ENCODE data around the gene SIGLEC11.
"Not testable (repeated sequence)": the region's sequence is repeated elsewhere in the genome, so short reads cannot be mapped to it uniquely, and the experiment has no call there.

Gene SIGLEC11

DNA sequence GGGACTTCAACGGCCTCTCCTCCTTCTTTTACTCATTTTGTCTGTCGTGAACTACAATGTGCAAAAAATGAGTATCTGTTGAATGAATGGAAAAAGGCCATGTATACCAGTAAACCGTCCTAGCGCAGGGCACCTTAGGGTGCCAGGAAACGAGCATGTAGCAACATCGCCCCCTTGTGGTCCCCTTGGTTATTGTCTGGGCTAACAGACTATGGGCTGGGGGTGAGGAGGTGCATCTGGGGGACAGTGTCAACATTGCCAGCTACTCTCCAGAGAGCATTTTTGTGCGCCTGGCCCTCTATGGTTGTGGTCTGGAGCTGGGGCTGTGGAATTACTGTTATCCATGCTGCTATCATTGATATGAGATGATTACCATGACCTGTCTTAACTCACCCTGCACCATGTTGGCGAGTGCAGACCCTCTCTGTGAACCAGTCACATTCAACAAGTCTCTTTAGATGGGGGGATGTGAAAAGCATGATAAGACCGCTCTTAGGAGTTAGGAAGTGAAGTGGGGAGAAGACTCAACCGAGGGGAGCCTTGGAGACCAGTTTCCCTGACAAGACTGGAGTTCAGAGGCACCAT is 22.8 kb upstream of the SIGLEC11 start:
- peak in 1 of 2 donors; percentile 64 for DNase-seq (ENCODE audit: extremely low read depth in 1 of 2, low read depth in 1 of 2)

- no peak for DNase-seq (ENCODE audit: extremely low read depth in 1 of 2, low read depth in 1 of 2)
Observed at GRCh38 chr19:49981603-49982593, 20.9 kb upstream of the SIGLEC11 start.

- no peak for DNase-seq (ENCODE audit: extremely low read depth in 1 of 2, low read depth in 1 of 2)
Observed at GRCh38 chr19:49978324-49978723, 17.4 kb upstream of the SIGLEC11 start.

DNA sequence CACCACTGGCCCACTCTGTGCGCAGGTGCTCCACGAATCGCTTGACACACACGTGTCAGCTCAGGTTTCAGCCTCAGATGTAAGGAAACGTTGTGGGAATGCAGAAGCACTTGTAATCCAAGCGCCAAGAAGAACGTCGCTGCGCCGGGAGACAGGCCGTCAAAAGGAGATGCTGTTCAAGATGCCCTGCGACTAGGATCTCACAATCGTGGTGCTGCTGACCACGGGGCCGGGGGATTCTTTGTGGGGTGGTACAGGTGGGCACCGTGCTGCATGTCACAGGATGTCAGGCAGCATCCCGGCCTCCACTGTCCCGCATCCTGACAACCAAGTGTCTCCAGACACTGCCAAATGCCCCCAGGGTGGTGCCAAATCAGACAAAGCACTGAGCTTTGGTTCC is 16.9 kb upstream of the SIGLEC11 start:
- DNase-seq (ENCODE audit: extremely low read depth in 1 of 2, low read depth in 1 of 2) = no peak

DNA sequence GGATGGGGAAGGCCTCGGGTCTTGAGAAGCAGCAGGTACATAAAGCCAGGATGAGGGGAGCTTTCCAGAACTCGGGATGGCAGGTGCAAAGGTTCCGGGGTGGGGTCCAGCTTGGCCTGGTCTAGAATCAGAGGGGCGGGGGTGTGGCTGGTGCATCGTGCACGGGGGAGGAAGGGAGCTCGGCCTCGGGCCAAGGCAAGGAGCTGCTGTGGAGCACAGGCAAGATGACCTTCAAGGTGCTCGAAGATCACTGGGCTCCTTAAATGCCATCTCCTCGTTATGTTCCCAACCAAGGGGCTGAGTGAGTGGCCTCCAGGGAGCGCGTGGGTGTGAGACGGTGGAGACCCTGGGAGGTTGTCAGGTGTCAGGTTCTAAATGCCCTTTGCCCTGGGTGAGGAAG is 16.1 kb upstream of the SIGLEC11 start:
- DNase-seq (ENCODE audit: extremely low read depth in 1 of 2, low read depth in 1 of 2) = no peak

- DNase-seq (ENCODE audit: extremely low read depth in 1 of 2, low read depth in 1 of 2) = no peak
Observed at GRCh38 chr19:49976496-49976895, 15.5 kb upstream of the SIGLEC11 start.

- no peak for DNase-seq (ENCODE audit: extremely low read depth in 1 of 2, low read depth in 1 of 2)
Observed at GRCh38 chr19:49975051-49975450, 14.1 kb upstream of the SIGLEC11 start.

- no peak for DNase-seq (ENCODE audit: extremely low read depth in 1 of 2, low read depth in 1 of 2)
Observed at GRCh38 chr19:49973987-49974386, 13.0 kb upstream of the SIGLEC11 start.

DNA sequence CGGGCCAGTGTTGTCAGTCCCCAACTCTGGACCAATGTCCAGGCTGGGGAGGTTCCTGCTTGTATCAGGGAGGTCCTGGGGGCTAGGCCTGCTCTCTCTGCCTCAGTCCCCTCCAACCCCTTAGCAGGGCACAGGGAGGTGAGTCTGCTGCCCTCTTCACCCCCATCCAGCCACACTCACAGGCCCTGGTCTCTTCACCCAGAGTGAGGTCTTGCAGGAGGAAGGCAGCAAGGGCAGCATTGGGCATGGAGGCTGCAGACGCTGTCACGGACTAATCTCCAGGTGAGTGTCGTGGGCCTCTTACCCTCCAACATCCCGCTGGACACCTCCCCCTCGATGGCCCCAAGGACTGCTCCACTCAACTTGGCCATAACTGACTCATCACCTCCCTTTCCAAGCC is 11.9 kb upstream of the SIGLEC11 start:
- no peak for DNase-seq (ENCODE audit: extremely low read depth in 1 of 2, low read depth in 1 of 2)

DNA sequence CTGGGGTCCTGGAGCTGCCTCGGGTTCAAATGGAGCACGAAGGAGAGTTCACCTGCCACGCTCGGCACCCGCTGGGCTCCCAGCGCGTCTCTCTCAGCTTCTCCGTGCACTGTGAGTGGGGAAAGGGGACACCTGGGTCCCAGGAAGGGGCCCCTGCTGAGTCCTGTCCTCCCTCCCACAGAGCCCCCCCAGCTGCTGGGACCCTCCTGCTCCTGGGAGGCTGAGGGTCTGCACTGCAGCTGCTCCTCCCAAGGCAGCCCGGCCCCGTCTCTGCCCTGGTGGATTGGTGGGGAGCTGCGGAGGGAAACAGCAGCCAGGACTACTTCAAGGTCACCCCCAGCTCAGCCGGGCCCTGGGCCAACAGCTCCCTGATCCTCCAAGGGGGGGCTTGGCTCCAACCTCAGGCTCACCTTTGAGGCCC is 11.0 kb upstream of the SIGLEC11 start:
- DNase-seq (ENCODE audit: extremely low read depth in 1 of 2, low read depth in 1 of 2) = no peak

GRCh38 chr19:49969355-49969754 is 8.4 kb upstream of the SIGLEC11 start:
- not testable (repeated sequence) for DNase-seq (ENCODE audit: extremely low read depth in 1 of 2, low read depth in 1 of 2)

DNA sequence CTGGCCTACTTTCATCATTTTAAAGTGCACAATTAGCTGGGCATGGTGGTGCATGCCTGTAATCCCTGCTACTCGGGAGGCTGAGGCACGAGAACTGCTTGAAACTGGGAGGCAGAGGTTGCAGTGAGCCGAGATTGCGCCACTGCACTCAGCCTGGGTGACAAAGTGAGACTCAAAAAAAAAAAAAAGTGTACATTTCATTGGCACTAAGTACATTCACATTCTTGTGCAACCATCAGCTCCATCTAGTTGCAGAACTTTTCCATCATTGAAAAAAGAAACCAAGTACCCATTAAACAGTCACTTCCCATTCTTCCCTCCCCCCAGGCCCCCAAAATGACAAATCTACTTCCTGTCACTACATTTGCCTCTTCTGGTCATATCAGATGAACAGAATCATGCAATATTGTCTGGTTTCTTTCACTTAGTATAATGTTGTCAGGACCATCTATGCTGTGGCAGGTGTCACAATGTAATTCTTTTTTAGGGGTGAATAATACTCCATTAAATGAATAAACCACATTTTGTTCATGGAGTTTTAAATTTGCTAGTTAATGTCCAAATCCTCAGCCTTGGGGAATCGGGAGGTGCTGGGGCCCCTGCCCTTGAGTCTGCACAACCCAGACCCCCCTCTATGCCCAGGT is 7.4 kb upstream of the SIGLEC11 start:
- no peak for DNase-seq (ENCODE audit: extremely low read depth in 1 of 2, low read depth in 1 of 2)

- DNase-seq (ENCODE audit: extremely low read depth in 1 of 2, low read depth in 1 of 2) = not testable (repeated sequence)
Observed at GRCh38 chr19:49959892-49960291, 1.1 kb downstream of the SIGLEC11 start.

DNA sequence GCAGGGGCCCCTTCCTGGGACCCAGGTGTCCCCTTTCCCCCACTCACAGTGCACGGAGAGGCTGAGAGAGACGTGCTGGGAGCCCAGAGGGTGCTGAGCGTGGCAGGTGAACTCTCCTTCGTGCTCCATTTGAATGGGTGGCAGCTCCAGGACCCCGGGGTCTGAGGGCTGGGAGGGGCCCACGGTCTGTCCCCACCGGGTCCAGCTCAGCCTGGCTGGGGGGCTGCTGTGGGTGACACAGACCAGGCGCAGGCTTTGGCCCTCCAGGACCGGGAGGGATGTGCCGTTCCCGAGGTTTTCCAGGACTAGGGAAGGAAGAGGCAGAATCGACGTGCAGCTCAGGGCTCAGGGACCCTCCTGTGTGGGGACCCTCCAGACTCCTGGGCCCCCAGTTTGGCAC is 2.4 kb downstream of the SIGLEC11 start:
- DNase-seq (ENCODE audit: extremely low read depth in 1 of 2, low read depth in 1 of 2) = not testable (repeated sequence)

DNA sequence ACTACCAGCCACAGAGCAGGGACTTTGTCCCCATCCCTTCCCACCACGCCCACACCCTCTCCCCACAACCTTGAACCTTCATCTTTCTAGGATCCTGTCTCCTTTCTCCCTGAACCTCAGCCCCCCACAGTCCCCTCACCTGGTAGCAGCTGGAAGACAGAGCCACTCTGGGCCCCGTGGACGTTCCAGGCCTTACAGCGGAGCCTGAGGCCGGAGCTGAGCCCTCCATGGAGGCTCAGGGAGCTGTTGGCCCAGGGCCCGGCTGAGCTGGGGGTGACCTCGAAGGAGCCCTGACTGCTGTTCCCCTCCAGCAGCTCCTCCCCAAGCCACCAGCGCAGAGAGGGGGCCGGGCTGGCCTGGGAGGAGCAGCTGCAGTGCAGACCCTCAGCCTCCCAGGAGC is 2.8 kb downstream of the SIGLEC11 start:
- DNase-seq (ENCODE audit: extremely low read depth in 1 of 2, low read depth in 1 of 2) = not testable (repeated sequence)

- no peak for DNase-seq (ENCODE audit: extremely low read depth in 1 of 2, low read depth in 1 of 2)
Observed at GRCh38 chr19:49957262-49957915, 3.6 kb downstream of the SIGLEC11 start.

- no peak for DNase-seq (ENCODE audit: extremely low read depth in 1 of 2, low read depth in 1 of 2)
Observed at GRCh38 chr19:49956115-49956495, 4.9 kb downstream of the SIGLEC11 start.

DNA sequence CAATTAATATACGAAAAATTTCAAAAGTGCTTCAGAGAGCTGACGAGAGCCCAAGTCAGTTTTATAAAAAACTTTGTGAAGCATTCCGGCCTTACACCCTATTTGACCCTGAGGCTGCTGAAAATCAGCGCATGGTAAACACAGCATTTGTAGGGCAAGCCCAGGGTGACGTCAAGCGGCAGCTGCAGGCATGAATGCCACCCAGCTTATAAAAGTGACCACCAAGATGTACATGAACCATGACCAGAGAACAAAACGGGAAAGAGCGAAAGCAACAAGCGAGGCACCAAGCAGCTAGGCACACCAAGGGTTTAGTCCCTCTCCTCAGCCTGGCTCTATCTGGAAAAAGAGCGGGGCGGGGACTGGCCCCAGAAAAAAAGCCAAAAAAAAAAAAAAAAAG is 6.0 kb downstream of the SIGLEC11 start:
- no peak for DNase-seq (ENCODE audit: extremely low read depth in 1 of 2, low read depth in 1 of 2)

- DNase-seq (ENCODE audit: extremely low read depth in 1 of 2, low read depth in 1 of 2) = no peak
Observed at GRCh38 chr19:49954092-49954829, 6.7 kb downstream of the SIGLEC11 start.

GRCh38 chr19:49953416-49953815 is 7.6 kb downstream of the SIGLEC11 start:
- DNase-seq (ENCODE audit: extremely low read depth in 1 of 2, low read depth in 1 of 2) = no peak

Data from stimulated activated CD8-positive, alpha-beta memory T cell treated with anti-CD3 and anti-CD28 coated beads, Interleukin-7, amount 100 ng/mL, for 48 hours (primary cell).